ENCODE results near the gene OR51E2. TPM values are rescaled to one million over a fixed set of nuclear protein-coding genes. Genes with fewer than 3 reads are reported as not detected.

OR51E2 gene
- total and polyA plus RNA-seq, 2 of the 8 experiments (the other 6 are each of a cell fraction or from before 2014, with no cell fraction given): not detected

- Histone ChIP-seq H4K20me1 (replicated peaks in 1 of 2; ENCODE audit: control insufficient read depth in 1 of 2, insufficient read depth in 2 of 2, low read length in 2 of 2) (no peaks in the 10 kb centered on the region), H3K27me3 (replicated peaks in 1 of 4; ENCODE audit: control insufficient read depth in 3 of 4, extremely low read depth in 1 of 4, insufficient read depth in 3 of 4, low read length in 3 of 4) (no peaks in the 10 kb centered on the region; a peak in 1 of 7 replicates), H3K4me2 (ENCODE audit: insufficient read depth in 1 of 2, low read depth in 2 of 2, low read length in 2 of 2) (no peak overlapping the region), H3K27ac (ENCODE audit: low read depth, low read length) (no peak overlapping the region), H4K5ac (ENCODE audit: insufficient read length, low read depth, low read length) (no peak overlapping the region), H3K4ac (replicated peaks; ENCODE audit: insufficient read length, low read depth, low read length) (no peak overlapping the region), H3K4me3 (ENCODE audit: extremely low read depth in 1 of 4, insufficient read depth in 2 of 4, low read depth in 3 of 4, low read length in 4 of 4) (no peak overlapping the region), H2AFZ (ENCODE audit: low read length) (no peak overlapping the region), H2BK12ac (ENCODE audit: low read depth, low read length) (no peak overlapping the region), H4K91ac (replicated peaks; ENCODE audit: insufficient read length, low read length) (no peak overlapping the region), H2BK120ac (replicated peaks; ENCODE audit: low read depth, low read length) (no peak overlapping the region), H3K4me1 (replicated peaks in 1 of 4; ENCODE audit: control insufficient read depth in 3 of 4, insufficient read depth in 4 of 4, low read length in 3 of 4) (no peaks in the 10 kb centered on the region; a peak in 1 of 7 replicates), H3K79me1 (ENCODE audit: low read depth, low read length) (no peaks in the 10 kb centered on the region), H3K18ac (ENCODE audit: extremely low read depth, low read length) (no peak overlapping the region), H3K9me3 (ENCODE audit: insufficient read depth in 2 of 2, low read depth in 1 of 2, low read length in 1 of 2) (no peaks in the 10 kb centered on the region), H3K56ac (replicated peaks; ENCODE audit: insufficient read length, low read depth, low read length) (no peak overlapping the region), H3K9ac (replicated peaks in 1 of 4; ENCODE audit: extremely low read depth in 1 of 4, low read depth in 3 of 4, low read length in 3 of 4) (no peak overlapping the region), H3K14ac (ENCODE audit: insufficient read length) (no peak overlapping the region), H3K23me2 (ENCODE audit: low read depth, low read length) (peaks cover 2% of the 10 kb centered on the region; the same call in 1 of the 2 replicates), H2BK15ac (ENCODE audit: low read length) (no peak overlapping the region), H2BK20ac (ENCODE audit: low read length) (no peak overlapping the region), H3K23ac (ENCODE audit: insufficient read length) (no peak overlapping the region), H3K79me2 (ENCODE audit: control insufficient read depth in 1 of 2, insufficient read depth in 2 of 2, low read length in 2 of 2) (no peaks in the 10 kb centered on the region), H4K8ac (ENCODE audit: extremely low read depth, insufficient read depth, low read length) (no peak overlapping the region), H2AK5ac (ENCODE audit: low read depth, low read length) (no peak overlapping the region), H3K36me3 (ENCODE audit: control insufficient read depth in 2 of 4, insufficient read depth in 4 of 4, low read length in 3 of 4) (no peaks in the 10 kb centered on the region), H2BK5ac (ENCODE audit: low read depth, low read length) (no peak overlapping the region)
- WGBS, 2 experiments (ENCODE audit: extremely low coverage in 1 of 2, insufficient coverage in 1 of 2, insufficient read length in 1 of 2, insufficient replicate concordance in 2 of 2, low coverage in 1 of 2, low lambda C conversion rate in 2 of 2, missing lambda C conversion rate in 1 of 2): 90% methylated on average over 3 of the region's 3 CpGs; no CpG with 5 or more reads in 1 of the 2 experiments
- ChIA-PET CTCF (ENCODE audit: partially characterized antibody) (interaction anchor here (0.8 kb wide), 1 partner anchor 27 kb away, joined by 3 read pairs; no protein-coding TSS in a partner anchor), POLR2A (ENCODE audit: partially characterized antibody) (no interaction called here)
- TF ChIP-seq CHD2 (IDR thresholded peaks at IDR 0.05; ENCODE audit: low read length): no peak
- FAIRE-seq (no peak), DNase-seq (ENCODE audit: low read depth in 1 of 2, low spot score in 2 of 2) (no peak)
These were observed 33.5 kb downstream of the OR51E2 start for GRCh38 chr11:4664183-4664582.
